Urinary bladder (tissue), 4 donors: ENCODE measurements around the gene LRRC2. TPM values are rescaled to one million over a fixed set of nuclear protein-coding genes. Genes with fewer than 3 reads are reported as not detected.

ENCODE experiments used
- DNase-seq: peaks from one replicate; pipeline ENCODE4 v3.0.0-alpha.2; 2015; ENCODE audit errors: extremely low spot score
- H3K27ac ChIP-seq: one replicate; pipeline ENCODE4 v1.5.1; 2013; ENCODE audit warnings: low read depth, mild to moderate bottlenecking, moderate library complexity
- H3K36me3 ChIP-seq: one replicate; pipeline ENCODE4 v1.6.1; 2013; ENCODE audit warnings: mild to moderate bottlenecking, moderate library complexity; ENCODE audit not compliant: insufficient read depth
- H3K4me1 ChIP-seq: one replicate; pipeline ENCODE4 v1.6.1; 2013; ENCODE audit warnings: mild to moderate bottlenecking, moderate library complexity; ENCODE audit not compliant: insufficient read depth
- H3K4me3 ChIP-seq: one replicate; pipeline ENCODE4 v1.5.1; 2013; ENCODE audit warnings: low read depth, low read length
- WGBS: extraction: QIAGEN DNeasy Blood & Tissue Kit; methylation state at CpG from one replicate; pipeline ENCODE4 v1.1.7; 2013; 5-methylcytosine and 5-hydroxymethylcytosine counted together
- polyA plus RNA-seq: library from polyadenylated mRNA; stranded (reverse); fragments of 200-250 nt; gene quantifications from one replicate; pipeline ENCODE4 v1.2.3, GENCODE V29; 2013
- total RNA-seq: library from RNA; depleted of rRNA; stranded (reverse); fragments of >200 nt; gene quantifications from one replicate; pipeline ENCODE4 v1.2.3, GENCODE V29; 2014
- donor health status: healthy with polysubstance abuse.
- donor health status: healthy.

The LRRC2 gene
- total and polyA plus RNA-seq, 2 donors = 4.2 to 4.3 TPM

DNA sequence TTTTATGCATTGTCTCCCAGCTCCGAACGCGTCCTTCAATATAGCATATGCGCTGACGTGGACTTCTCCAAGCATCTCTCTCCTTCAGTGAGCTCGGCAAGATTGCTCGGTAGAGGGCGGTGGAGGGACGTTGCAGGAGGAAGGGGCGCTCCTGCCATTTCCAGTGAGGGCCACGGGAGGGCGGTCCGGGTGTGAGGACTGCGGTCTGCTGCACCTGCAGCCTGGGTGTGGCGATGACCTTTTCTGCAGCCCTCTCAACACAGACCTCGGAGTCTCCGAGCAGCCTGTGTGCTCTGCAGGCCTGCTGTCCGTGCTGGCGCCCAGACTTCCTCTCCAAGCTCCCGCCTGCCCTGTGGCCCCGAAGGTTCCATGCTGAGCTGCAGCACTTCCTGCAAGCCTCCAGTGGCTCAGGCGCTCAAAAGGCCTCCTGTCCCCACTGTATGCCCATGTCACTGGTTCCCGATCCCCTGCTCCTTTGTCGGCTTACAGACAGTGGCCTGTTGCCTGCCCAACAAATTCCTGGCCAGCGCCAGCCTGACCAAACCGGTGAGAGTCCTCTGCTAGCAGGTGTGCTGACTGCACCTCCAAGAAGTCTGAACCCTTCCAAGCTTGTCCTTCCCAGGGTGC is 77.3 kb downstream of the LRRC2 start:
- Histone ChIP-seq H3K4me1 (no peaks in the 10 kb centered on the region), H3K4me3 (no peak overlapping the region), H3K36me3 (no peaks in the 10 kb centered on the region), H3K27ac (no peak overlapping the region)
- WGBS = 15% methylated on average over 26 of the region's 26 CpGs
- peak; percentile 67 for DNase-seq

GRCh38 chr3:46485779-46486175 is 80.3 kb downstream of the LRRC2 start:
- no peaks in the 10 kb centered on the region for H3K36me3 ChIP-seq
- DNase-seq = no peak
- H3K4me3 ChIP-seq = no peak overlapping the region
- WGBS = 86% methylated on average over 4 of the region's 4 CpGs
- H3K27ac ChIP-seq = no peak overlapping the region
- no peaks in the 10 kb centered on the region for H3K4me1 ChIP-seq

GRCh38 chr3:46484911-46485778 is 81.0 kb downstream of the LRRC2 start:
- no peaks in the 10 kb centered on the region for H3K4me1 ChIP-seq
- WGBS = 64% methylated on average over 10 of the region's 10 CpGs
- no peak for DNase-seq

GRCh38 chr3:46484388-46484787 is 81.7 kb downstream of the LRRC2 start:
- no peak for DNase-seq
- no peak overlapping the region for H3K27ac ChIP-seq
- H3K4me1 ChIP-seq = no peaks in the 10 kb centered on the region
- 88% methylated on average over 1 of the region's 1 CpG for WGBS
- H3K4me3 ChIP-seq = no peak overlapping the region
- no peaks in the 10 kb centered on the region for H3K36me3 ChIP-seq

More at GRCh38 chr3:46484911-46485778, 81.0 kb downstream of the LRRC2 start:
- no peak overlapping the region for H3K4me3 ChIP-seq
- H3K36me3 ChIP-seq = no peaks in the 10 kb centered on the region
- H3K27ac ChIP-seq = no peak overlapping the region

- H3K27ac ChIP-seq = no peak overlapping the region
- 93% methylated on average over 2 of the region's 2 CpGs for WGBS
- no peaks in the 10 kb centered on the region for H3K4me1 ChIP-seq
- DNase-seq = no peak
- H3K4me3 ChIP-seq = no peak overlapping the region
- H3K36me3 ChIP-seq = no peaks in the 10 kb centered on the region
Observed at GRCh38 chr3:46483825-46484224, 82.3 kb downstream of the LRRC2 start.

DNA sequence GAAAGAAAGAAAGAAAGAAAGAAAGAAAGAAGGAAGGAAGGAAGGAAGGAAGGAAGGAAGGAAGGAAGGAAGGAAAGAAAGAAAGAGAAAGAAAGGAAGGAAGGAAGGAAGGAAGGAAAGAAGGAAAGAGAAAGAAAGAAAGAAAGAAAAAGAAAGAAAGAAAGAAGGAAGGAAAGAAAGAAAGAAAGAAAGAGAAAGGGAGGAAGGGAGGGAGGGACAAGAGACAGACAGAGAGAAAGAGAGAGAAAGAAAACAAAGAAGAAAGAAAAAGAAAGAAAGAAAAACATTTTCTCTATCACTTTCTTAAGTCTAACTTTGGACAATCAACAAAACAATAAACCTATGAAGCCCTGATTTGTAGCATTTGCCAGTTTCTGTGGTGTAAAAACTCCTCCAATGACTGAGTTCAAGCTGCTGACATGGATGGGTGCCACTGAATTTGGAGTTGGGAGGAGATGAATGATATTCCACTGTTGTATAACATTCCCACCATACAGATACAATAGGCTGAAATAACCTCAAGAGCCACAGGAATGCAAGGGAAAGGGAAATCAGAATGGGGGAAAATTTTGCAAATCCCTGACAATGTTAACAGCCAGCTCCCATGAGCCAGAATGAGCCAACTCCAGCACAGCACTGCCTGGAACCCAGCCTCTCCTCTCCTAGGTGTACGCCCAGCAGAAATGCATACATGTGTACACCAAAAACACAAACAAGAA is 83.3 kb downstream of the LRRC2 start:
- DNase-seq = no peak
- WGBS = 88% methylated on average over 1 of the region's 1 CpG

DNA sequence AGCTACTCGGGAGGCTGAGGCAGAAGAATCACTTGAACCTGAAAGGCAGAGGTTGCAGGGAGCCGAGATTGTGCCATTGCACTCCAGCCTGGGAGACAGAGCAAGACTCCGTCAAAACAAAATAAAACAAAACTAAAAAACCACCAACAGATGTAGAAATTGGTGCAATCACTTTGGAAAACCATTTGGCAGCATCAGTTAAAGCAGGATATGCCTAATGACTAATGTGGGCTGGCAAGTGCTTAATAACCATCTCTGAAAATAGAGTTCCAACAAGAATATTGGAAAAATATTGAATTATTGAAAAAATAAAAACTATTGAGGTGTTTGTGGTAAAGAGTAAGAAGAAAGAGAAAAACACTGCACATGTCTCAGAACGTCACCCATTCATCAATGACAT is 84.5 kb downstream of the LRRC2 start:
- Histone ChIP-seq H3K36me3 (no peaks in the 10 kb centered on the region), H3K4me3 (no peak overlapping the region), H3K4me1 (no peaks in the 10 kb centered on the region), H3K27ac (no peak overlapping the region)
- 90% methylated on average over 4 of the region's 4 CpGs for WGBS
- no peak for DNase-seq

More for the DNA sequence above, 83.3 kb downstream of the LRRC2 start:
- no peak overlapping the region for H3K4me3 ChIP-seq
- H3K36me3 ChIP-seq = no peaks in the 10 kb centered on the region
- no peaks in the 10 kb centered on the region for H3K4me1 ChIP-seq
- no peak overlapping the region for H3K27ac ChIP-seq

DNA sequence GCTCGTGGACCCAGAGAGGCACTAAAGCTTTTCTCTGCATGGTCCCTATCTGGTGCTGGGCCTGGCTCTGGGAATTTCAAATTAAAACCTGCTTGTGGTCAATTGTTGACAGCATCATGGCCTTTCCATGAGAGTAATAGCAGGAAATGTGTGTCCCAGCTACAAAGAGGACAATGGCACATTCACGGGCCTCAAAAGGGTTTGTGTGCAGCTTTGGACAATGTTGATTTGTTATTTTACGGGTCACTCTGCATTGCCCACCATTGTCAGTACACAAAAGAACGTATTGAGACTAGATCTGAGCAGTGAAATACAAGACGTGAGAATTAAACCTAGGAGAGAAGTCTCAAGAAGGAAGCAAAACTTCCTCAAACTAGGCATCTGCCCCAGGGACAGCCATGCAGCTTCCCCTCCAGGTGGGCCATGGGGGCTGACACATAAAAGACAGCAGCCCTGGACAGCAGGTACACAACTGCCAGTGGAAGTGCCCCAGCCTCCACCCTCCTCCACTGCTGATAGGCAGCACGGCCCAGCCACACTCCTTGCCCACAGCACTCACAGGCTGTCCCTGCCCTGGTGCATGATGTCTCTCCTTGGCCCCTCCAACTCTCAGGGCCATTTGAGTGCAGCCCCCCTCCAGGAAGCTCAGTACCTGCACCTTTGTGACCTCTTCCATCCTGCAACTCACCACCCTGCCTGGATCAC is 85.5 kb downstream of the LRRC2 start:
- H3K27ac ChIP-seq = no peak overlapping the region
- WGBS = 87% methylated on average over 6 of the region's 6 CpGs

DNA sequence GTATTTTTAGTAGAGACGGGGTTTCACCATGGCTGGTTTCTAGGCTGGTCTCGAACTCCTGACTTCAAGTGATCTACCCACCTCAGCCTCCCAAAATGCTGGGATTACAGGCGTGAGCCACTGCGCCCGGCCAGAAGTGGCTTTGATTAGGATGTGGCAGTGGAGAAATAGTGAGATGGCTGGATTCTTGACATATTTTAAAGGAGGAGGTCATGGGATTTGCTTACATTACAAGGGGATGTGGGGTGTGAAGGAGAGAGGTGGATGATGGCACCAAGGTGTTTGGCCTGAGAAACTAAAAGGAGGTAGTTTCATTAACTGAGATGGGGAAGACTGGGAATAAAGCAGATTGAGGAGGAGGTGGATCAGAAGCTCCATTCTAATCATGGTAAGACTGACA is 86.4 kb downstream of the LRRC2 start:
- no peak for DNase-seq
- no peak overlapping the region for H3K27ac ChIP-seq
- no peak overlapping the region for H3K4me3 ChIP-seq
- 76% methylated on average over 5 of the region's 5 CpGs for WGBS
- no peaks in the 10 kb centered on the region for H3K36me3 ChIP-seq
- H3K4me1 ChIP-seq = no peaks in the 10 kb centered on the region

More for the DNA sequence above, 85.5 kb downstream of the LRRC2 start:
- H3K4me3 ChIP-seq = no peak overlapping the region
- H3K4me1 ChIP-seq = no peaks in the 10 kb centered on the region
- DNase-seq = no peak
- H3K36me3 ChIP-seq = no peaks in the 10 kb centered on the region

- no peak overlapping the region for H3K27ac ChIP-seq
- WGBS = 86% methylated on average over 5 of the region's 5 CpGs
- no peak for DNase-seq
- no peaks in the 10 kb centered on the region for H3K36me3 ChIP-seq
- no peak overlapping the region for H3K4me3 ChIP-seq
- H3K4me1 ChIP-seq = no peaks in the 10 kb centered on the region
Observed at GRCh38 chr3:46479021-46479420, 87.1 kb downstream of the LRRC2 start.

GRCh38 chr3:46478341-46478740 is 87.8 kb downstream of the LRRC2 start:
- no peak overlapping the region for H3K27ac ChIP-seq
- no peaks in the 10 kb centered on the region for H3K4me1 ChIP-seq
- no peaks in the 10 kb centered on the region for H3K36me3 ChIP-seq
- DNase-seq = no peak
- 80% methylated on average over 5 of the region's 5 CpGs for WGBS
- no peak overlapping the region for H3K4me3 ChIP-seq

DNA sequence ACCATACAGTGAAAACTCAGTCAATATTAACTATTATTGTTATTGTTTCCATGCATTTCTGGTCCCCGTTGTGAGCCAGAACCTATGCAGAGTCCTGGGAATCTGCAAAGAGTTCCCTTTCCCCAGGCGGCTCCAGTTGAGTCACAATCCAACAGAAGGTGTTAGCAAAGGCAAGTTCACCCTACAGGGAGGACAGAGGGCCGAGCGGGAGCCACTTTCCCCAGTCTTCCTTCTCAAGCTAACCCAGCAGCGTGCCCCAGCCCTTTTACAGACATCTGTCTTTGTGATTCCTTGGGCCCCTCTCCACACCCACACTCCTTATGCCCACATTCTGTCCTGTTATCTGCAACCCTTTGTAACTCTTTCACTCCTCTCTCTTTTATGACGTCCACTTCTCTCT is 88.3 kb downstream of the LRRC2 start:
- WGBS = 77% methylated on average over 6 of the region's 6 CpGs

GRCh38 chr3:46477145-46477544 is 89.0 kb downstream of the LRRC2 start:
- Histone ChIP-seq H3K27ac (no peak overlapping the region), H3K4me1 (no peaks in the 10 kb centered on the region), H3K36me3 (no peaks in the 10 kb centered on the region), H3K4me3 (no peak overlapping the region)
- 79% methylated on average over 4 of the region's 4 CpGs for WGBS
- no peak for DNase-seq

More for the DNA sequence above, 88.3 kb downstream of the LRRC2 start:
- DNase-seq = no peak
- H3K4me3 ChIP-seq = no peak overlapping the region
- no peaks in the 10 kb centered on the region for H3K36me3 ChIP-seq
- no peak overlapping the region for H3K27ac ChIP-seq
- H3K4me1 ChIP-seq = no peaks in the 10 kb centered on the region
